Endothelial cell (in vitro differentiated cells): ENCODE results near the gene CPPED1. TPM values are rescaled to one million over a fixed set of nuclear protein-coding genes. Genes with fewer than 3 reads are reported as not detected.

Experiments used
- DNase-seq: peaks from one replicate; pipeline ENCODE4 v3.0.0; 2021; ENCODE audit warnings: low spot score
- H3K27ac Mint-ChIP-seq: one replicate; pipeline ENCODE4 v1.8.0; 2021; ENCODE audit warnings: mixed read lengths, inconsistent platforms; ENCODE audit not compliant: unreplicated experiment
- H3K27me3 Mint-ChIP-seq: one replicate; pipeline ENCODE4 v1.8.0; 2021; ENCODE audit warnings: mild to moderate bottlenecking, moderate library complexity, mixed read lengths, inconsistent platforms; ENCODE audit not compliant: unreplicated experiment
- H3K36me3 Mint-ChIP-seq: one replicate; pipeline ENCODE4 v1.8.0; 2021; ENCODE audit warnings: mild to moderate bottlenecking, low read depth, mixed read lengths, inconsistent platforms; ENCODE audit not compliant: unreplicated experiment
- H3K4me1 Mint-ChIP-seq: one replicate; pipeline ENCODE4 v1.8.0; 2021; ENCODE audit warnings: mild to moderate bottlenecking, mixed read lengths, inconsistent platforms; ENCODE audit not compliant: unreplicated experiment
- H3K4me3 Mint-ChIP-seq: one replicate; pipeline ENCODE4 v1.8.0; 2021; ENCODE audit warnings: mild to moderate bottlenecking, mixed read lengths, inconsistent platforms; ENCODE audit not compliant: unreplicated experiment
- H3K9me3 Mint-ChIP-seq: one replicate; pipeline ENCODE4 v1.8.0; 2021; ENCODE audit warnings: mixed read lengths, inconsistent platforms; ENCODE audit not compliant: unreplicated experiment
- total RNA-seq: library from RNA; stranded (reverse); fragmentation: NEBNext Ultra II Directional; extraction: Animal tissue kit (Norgen Biotek cat#: 25700); gene quantifications from one replicate; pipeline ENCODE4 v1.2.1, GENCODE V29; 2021; ENCODE audit not compliant: unreplicated experiment
- TF ChIP-seq, protein P1 (sequence below): fragments of 200-600 bp; sonication (generic); IDR thresholded peaks from one replicate; pipeline ENCODE4 v1.5.0; 2021; ENCODE audit warnings: antibody characterized with exemption; ENCODE audit not compliant: unreplicated experiment

CPPED1 gene
- total RNA-seq, 1 donor from 2014 or later: 11.6 TPM

DNA sequence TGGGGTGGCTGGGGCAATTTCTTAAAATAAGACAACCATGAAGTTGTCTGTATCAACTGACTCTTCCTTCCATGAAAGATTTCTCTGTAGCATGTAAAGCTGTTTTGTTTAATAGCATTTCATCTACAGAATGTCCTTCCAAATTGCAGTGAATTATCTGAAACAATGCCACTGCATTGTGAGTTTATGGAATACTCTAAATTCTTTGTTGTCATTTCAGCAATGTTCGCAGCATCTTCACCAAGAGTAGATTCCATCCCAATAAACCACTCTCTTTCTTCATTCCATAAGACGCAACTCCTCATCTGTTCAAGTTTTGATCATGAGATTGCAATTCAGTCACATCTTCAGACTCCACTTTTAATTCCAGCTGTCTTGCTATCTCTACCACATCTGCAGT, 54.6 kb downstream of the CPPED1 start:
- Mint-ChIP-seq H3K36me3 (peaks cover 6% of the 10 kb centered on the region), H3K4me1 (no peaks in the 10 kb centered on the region), H3K27ac (no peak overlapping the region), H3K9me3 (peaks cover 7% of the 10 kb centered on the region), H3K4me3 (no peak overlapping the region), H3K27me3 (no peaks in the 10 kb centered on the region)
- DNase-seq: no peak
- TF ChIP-seq, protein P1, sequence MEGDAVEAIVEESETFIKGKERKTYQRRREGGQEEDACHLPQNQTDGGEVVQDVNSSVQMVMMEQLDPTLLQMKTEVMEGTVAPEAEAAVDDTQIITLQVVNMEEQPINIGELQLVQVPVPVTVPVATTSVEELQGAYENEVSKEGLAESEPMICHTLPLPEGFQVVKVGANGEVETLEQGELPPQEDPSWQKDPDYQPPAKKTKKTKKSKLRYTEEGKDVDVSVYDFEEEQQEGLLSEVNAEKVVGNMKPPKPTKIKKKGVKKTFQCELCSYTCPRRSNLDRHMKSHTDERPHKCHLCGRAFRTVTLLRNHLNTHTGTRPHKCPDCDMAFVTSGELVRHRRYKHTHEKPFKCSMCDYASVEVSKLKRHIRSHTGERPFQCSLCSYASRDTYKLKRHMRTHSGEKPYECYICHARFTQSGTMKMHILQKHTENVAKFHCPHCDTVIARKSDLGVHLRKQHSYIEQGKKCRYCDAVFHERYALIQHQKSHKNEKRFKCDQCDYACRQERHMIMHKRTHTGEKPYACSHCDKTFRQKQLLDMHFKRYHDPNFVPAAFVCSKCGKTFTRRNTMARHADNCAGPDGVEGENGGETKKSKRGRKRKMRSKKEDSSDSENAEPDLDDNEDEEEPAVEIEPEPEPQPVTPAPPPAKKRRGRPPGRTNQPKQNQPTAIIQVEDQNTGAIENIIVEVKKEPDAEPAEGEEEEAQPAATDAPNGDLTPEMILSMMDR: no peak

DNA sequence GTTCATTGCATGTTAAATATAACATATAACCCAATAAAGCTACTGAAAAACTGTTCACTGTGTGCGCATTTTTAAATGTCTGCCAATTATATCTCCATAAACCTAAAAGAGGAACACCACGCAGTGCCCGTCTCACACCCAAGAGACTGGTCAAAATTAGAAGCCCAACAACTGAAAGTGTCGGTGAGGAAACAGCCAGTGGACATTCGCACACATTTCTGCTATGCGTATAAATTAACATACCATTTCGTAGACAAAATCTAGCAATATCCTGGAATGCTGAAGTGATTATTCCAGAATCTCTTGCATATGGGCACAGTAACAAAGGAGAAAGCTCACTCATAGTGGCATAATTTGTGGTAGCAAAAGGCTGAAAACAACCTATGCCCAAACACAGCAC, 55.9 kb downstream of the CPPED1 start:
- H3K4me1 Mint-ChIP-seq: no peaks in the 10 kb centered on the region

DNA sequence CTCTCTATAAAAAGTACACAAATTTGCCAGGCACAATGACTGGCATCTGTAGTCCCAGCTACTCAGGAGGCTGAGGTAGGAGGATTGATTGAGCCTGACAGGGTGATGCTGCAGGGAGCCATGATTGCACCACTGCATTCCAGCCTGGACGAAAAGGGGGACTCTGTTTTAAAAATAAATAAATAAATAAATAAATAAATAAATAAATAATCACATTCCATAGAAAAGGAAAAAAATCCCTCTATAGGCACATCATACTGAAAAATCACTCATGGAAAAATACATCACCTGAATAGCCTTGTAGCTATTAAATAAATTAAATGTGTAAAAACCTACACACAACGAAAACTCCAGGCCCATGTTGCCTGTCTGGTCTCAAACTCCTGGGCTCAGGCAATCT, 56.4 kb downstream of the CPPED1 start:
- no peak for DNase-seq
- TF ChIP-seq, protein P1: no peak
- H3K36me3 Mint-ChIP-seq: peaks cover 6% of the 10 kb centered on the region
- H3K27ac Mint-ChIP-seq: no peak overlapping the region
- no peaks in the 10 kb centered on the region for H3K4me1 Mint-ChIP-seq
- H3K4me3 Mint-ChIP-seq: no peak overlapping the region
- H3K9me3 Mint-ChIP-seq: peaks cover 7% of the 10 kb centered on the region
- peaks cover 3% of the 10 kb centered on the region for H3K27me3 Mint-ChIP-seq

More for the DNA sequence above, 55.9 kb downstream of the CPPED1 start:
- Mint-ChIP-seq H3K27me3 (peaks cover 3% of the 10 kb centered on the region), H3K4me3 (no peak overlapping the region), H3K9me3 (peaks cover 7% of the 10 kb centered on the region), H3K36me3 (peaks cover 6% of the 10 kb centered on the region), H3K27ac (no peak overlapping the region)
- TF ChIP-seq, protein P1: no peak
- DNase-seq: no peak

DNA sequence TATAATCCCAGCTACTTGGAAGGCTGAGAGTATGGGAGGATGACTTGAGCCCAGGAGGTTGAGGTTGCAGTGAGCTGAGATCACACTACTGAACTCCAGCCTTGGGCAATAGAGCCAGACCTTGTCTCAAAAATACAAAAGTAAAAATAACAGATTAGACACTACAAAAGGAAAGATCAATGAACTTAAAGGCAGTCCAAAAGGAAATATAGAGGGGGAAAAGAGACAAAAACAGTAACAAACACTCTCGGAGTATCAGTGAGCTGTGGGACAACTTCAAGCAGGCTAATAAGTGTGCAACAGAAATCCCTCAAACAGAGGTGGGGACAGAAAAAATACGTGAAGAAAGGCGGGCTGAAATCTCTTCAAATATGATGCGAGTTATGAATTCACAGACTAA, 58.8 kb downstream of the CPPED1 start:
- Mint-ChIP-seq H3K27me3 (peaks cover 3% of the 10 kb centered on the region), H3K27ac (no peak overlapping the region), H3K4me3 (no peak overlapping the region), H3K36me3 (peaks cover 6% of the 10 kb centered on the region), H3K4me1 (no peaks in the 10 kb centered on the region), H3K9me3 (peaks cover 7% of the 10 kb centered on the region)
- TF ChIP-seq, protein P1: no peak
- DNase-seq: no peak

DNA sequence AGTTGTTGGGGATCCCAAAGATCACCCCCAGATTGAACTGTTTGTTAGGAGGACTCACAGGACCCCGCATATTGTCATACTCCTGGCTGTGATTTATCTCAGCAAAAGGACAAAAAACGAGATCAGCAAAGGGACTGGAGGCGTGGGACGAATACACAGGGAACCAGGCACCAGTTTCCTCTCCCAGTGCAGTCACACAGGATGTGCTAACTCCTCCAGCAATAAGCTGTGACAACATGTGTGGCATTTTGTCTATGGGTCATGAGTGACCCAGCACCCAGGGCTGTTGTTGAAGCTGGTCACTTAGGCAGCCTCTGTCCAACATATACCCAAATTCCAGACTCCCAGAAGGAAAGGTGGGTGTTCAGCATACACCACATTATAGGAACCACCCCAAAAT, 60.9 kb downstream of the CPPED1 start:
- no peak overlapping the region for H3K27ac Mint-ChIP-seq
- peaks cover 6% of the 10 kb centered on the region for H3K36me3 Mint-ChIP-seq
- H3K9me3 Mint-ChIP-seq: peaks cover 7% of the 10 kb centered on the region
- DNase-seq: no peak
- H3K4me1 Mint-ChIP-seq: no peaks in the 10 kb centered on the region
- TF ChIP-seq, protein P1: no peak
- H3K4me3 Mint-ChIP-seq: no peak overlapping the region
- peaks cover 3% of the 10 kb centered on the region for H3K27me3 Mint-ChIP-seq
